ENCODE data around the gene FRAT1. TPM values are rescaled to one million over a fixed set of nuclear protein-coding genes. Genes with fewer than 3 reads are reported as not detected.

FRAT1 gene
- total and polyA plus RNA-seq, 2 of the 13 experiments (the other 11 are each of a cell fraction or from before 2014, with no cell fraction given): 1.7 to 2.3 TPM

GRCh38 chr10:97319671-97320479 is 804 bp downstream of the FRAT1 start (continued):
- TF ChIP-seq ZNF687 (CRISPR knock-in tag; IDR thresholded peaks at IDR 0.05): peak; percentile 91
- no peak for TF ChIP-seq SKIL (CRISPR knock-in tag; IDR thresholded peaks at IDR 0.05; ENCODE audit: borderline replicate concordance)
- TF ChIP-seq ZBTB40 (IDR thresholded peaks at IDR 0.05): no peak
- TF ChIP-seq ZBTB40 (CRISPR knock-in tag; IDR thresholded peaks at IDR 0.05): no peak

Measured in HepG2 (cell line).